GM12875 (cell line): ENCODE measurements around the gene RASA2.
"Not testable (repeated sequence)": the region's sequence is repeated elsewhere in the genome, so short reads cannot be mapped to it uniquely, and the experiment has no call there.

Experiments
- H3K4me3 ChIP-seq: one replicate; pipeline ENCODE4 v1.5.1; 2011; ENCODE audit warnings: low read depth, low read length, control low read depth
- CTCF ChIP-seq: IDR thresholded peaks from 2 replicates; pipeline ENCODE4 v1.5.1; 2011; ENCODE audit warnings: low read depth, mild to moderate bottlenecking, control low read depth, inconsistent platforms, low read length, moderate library complexity, borderline replicate concordance; ENCODE audit not compliant: insufficient read depth

RASA2 gene

GRCh38 chr3:141529717-141530414, 43.0 kb downstream of the RASA2 start:
- no peak overlapping the region for H3K4me3 ChIP-seq
- TF ChIP-seq CTCF, result no peak

GRCh38 chr3:141530415-141530768, 43.6 kb downstream of the RASA2 start:
- no peak overlapping the region for H3K4me3 ChIP-seq
- TF ChIP-seq CTCF, result no peak

- no peak overlapping the region for H3K4me3 ChIP-seq
- TF ChIP-seq CTCF, result no peak
Observed at GRCh38 chr3:141532609-141533008, 45.8 kb downstream of the RASA2 start.

GRCh38 chr3:141536017-141536416, 49.2 kb downstream of the RASA2 start:
- H3K4me3 ChIP-seq, result not testable (repeated sequence)

- no peak overlapping the region for H3K4me3 ChIP-seq
- no peak for TF ChIP-seq CTCF
Observed at GRCh38 chr3:141537856-141538255, 51.0 kb downstream of the RASA2 start.

- H3K4me3 ChIP-seq, result no peak overlapping the region
- no peak for TF ChIP-seq CTCF
Observed at GRCh38 chr3:141538568-141539240, 51.9 kb downstream of the RASA2 start.

- no peak for TF ChIP-seq CTCF
- no peak overlapping the region for H3K4me3 ChIP-seq
Observed at GRCh38 chr3:141539431-141540187, 52.8 kb downstream of the RASA2 start.
